Transverse colon (tissue), 4 donors: ENCODE results near the gene OBI1. TPM values are rescaled to one million over a fixed set of nuclear protein-coding genes. Genes with fewer than 3 reads are reported as not detected.

Source experiments
- DNase-seq: peaks from one replicate; pipeline ENCODE4 v3.0.0-alpha.2; 2019
- H3K27ac ChIP-seq, 4 donors: fragments of 200-600 bp; sonication (generic); 2 replicates each; pipeline ENCODE4 v1.5.1; 2016 to 2018; ENCODE audit warnings: inconsistent platforms in 4 of 4
- H3K27me3 ChIP-seq: fragments of 200-600 bp; sonication (generic); 2 replicates; pipeline ENCODE4 v1.5.1; 2017; ENCODE audit warnings: inconsistent platforms
- H3K36me3 ChIP-seq, 4 donors: fragments of 200-600 bp; sonication (generic); 2 replicates each; pipeline ENCODE4 v1.5.1; 2017 to 2019; ENCODE audit warnings: inconsistent platforms in 4 of 4
- H3K4me1 ChIP-seq, 4 donors: fragments of 200-600 bp; sonication (generic); 2 replicates each; pipeline ENCODE4 v1.5.1; 2017 to 2020; ENCODE audit warnings: inconsistent platforms in 4 of 4
- H3K4me3 ChIP-seq, 4 donors: fragments of 200-600 bp; sonication (generic); 1 replicate in 1 of 4; 2 replicates in 3 of 4; pipeline versions ENCODE4 v1.5.1 to v1.6.1; 2017 to 2019; ENCODE audit warnings: inconsistent platforms in 4 of 4
- H3K9me3 ChIP-seq, 2 donors: fragments of 200-600 bp; sonication (generic); 2 replicates each; pipeline ENCODE4 v1.5.1; 2017 to 2019; ENCODE audit warnings: inconsistent platforms in 2 of 2
- CTCF ChIP-seq, 5 experiments: fragments of 200-600 bp in 3 of 5; fragments of 450-650 bp in 2 of 5; sonication (generic) in 3 of 5; IDR thresholded peaks; 1 replicate in 2 of 5; 2 replicates in 3 of 5; pipeline ENCODE4 v1.5.1; 2016 to 2017; ENCODE audit warnings: antibody characterized with exemption in 5 of 5, inconsistent platforms in 3 of 5, mild to moderate bottlenecking in 2 of 5, moderate library complexity in 1 of 5
- EP300 ChIP-seq: sonication (generic); formaldehyde crosslinking; IDR thresholded peaks from one replicate; pipeline ENCODE4 v1.6.1; 2017; ENCODE audit warnings: antibody characterized with exemption, low read depth
- POLR2A ChIP-seq: fragments of 450-650 bp; IDR thresholded peaks from one replicate; pipeline ENCODE4 v1.6.1; 2016; ENCODE audit warnings: antibody characterized with exemption, mild to moderate bottlenecking, moderate library complexity
- POLR2AphosphoS5 ChIP-seq, 3 donors: sonication (generic); formaldehyde crosslinking; IDR thresholded peaks; one replicate each; pipeline ENCODE4 v1.6.1; 2016; ENCODE audit warnings: antibody characterized with exemption in 3 of 3
- WGBS, 2 donors: methylation state at CpG; one replicate each; pipeline ENCODE4 v1.1.5; 2018; ENCODE audit warnings: low coverage in 1 of 2; 5-methylcytosine and 5-hydroxymethylcytosine counted together
- in situ Hi-C, 4 donors: fragments of 200-750 bp; cut with MboI; loops; one replicate each; pipeline versions ENCODE4 v1.15.0 to v1.15.1; 2017; ENCODE audit warnings: low sequenced_read_pairs in 3 of 4, low pct_ligation_motif_present in 1 of 4, low pct_unique_long_range_greater_than_20kb in 1 of 4
- intact Hi-C: fragments of 100-400 bp; cut with DNase I; formaldehyde crosslinking; loops from one replicate; pipeline ENCODE4 v1.15.1; 2023; ENCODE audit warnings: low total_unique reads
- total RNA-seq, 4 donors: library from RNA; depleted of rRNA; stranded (reverse); fragments of >200 nt; gene quantifications; one replicate each; pipeline ENCODE4 v1.1.0, GENCODE V29; 2016

Gene OBI1
- total RNA-seq = 1 to 10 TPM; 2.0 to 7.9 (median 4.2) TPM

GRCh38 chr13:78658630-78659449 is at the start of gene OBI1:
Gene OBI1, minus strand, starts transcription at chr13:78659155. Its CDS starts 35 bp downstream, at chr13:78659120.
- no peaks in the 10 kb centered on the region for H3K9me3 ChIP-seq
- no peaks in the 10 kb centered on the region for H3K27me3 ChIP-seq
- intact Hi-C loops = no loop called here
- in situ Hi-C loops = no loop called here
- H3K4me1 ChIP-seq = peaks cover 9 to 25% (median 12%) of the 10 kb centered on the region in 4 donors
- H3K27ac ChIP-seq = peak within 1 kb of the TSS; percentile 68 to 79 (median 72)
- TF ChIP-seq POLR2A = peak; percentile 69
- TF ChIP-seq CTCF (IDR thresholded peaks at IDR 0.05) = no peak
- no peak for TF ChIP-seq EP300
- peak; percentile 67 to 89 (median 86) for TF ChIP-seq POLR2AphosphoS5 (IDR thresholded peaks at IDR 0.05)
- H3K4me3 ChIP-seq = peak within 1 kb of the TSS; percentile 46 to 76 (median 74)
- 0 to 1% methylated on average over 3 to 64 of the region's 67 CpGs for WGBS, 2 donors
- no peaks in the 10 kb centered on the region for H3K36me3 ChIP-seq
- peak; percentile 95 for DNase-seq

GRCh38 chr13:78701383-78701782 is 42.4 kb upstream of the OBI1 start:
- Histone ChIP-seq H3K27ac (no peak overlapping the region), H3K4me3 (no peak overlapping the region), H3K9me3 (no peaks in the 10 kb centered on the region), H3K36me3 (no peaks in the 10 kb centered on the region), H3K27me3 (no peaks in the 10 kb centered on the region), H3K4me1 (no peaks in the 10 kb centered on the region)
- intact Hi-C loops (no loop called here), in situ Hi-C loops (no loop called here)
- TF ChIP-seq POLR2A (no peak), EP300 (no peak), POLR2AphosphoS5 (IDR thresholded peaks at IDR 0.05) (no peak), CTCF (IDR thresholded peaks at IDR 0.05) (no peak)
- WGBS, 2 donors = 39 to 67% methylated on average over 1 of the region's 1 CpG
- no peak for DNase-seq

- Histone ChIP-seq H3K36me3 (no peaks in the 10 kb centered on the region), H3K27ac (no peak overlapping the region), H3K4me3 (no peak overlapping the region), H3K4me1 (no peaks in the 10 kb centered on the region), H3K27me3 (no peaks in the 10 kb centered on the region), H3K9me3 (no peaks in the 10 kb centered on the region)
- 30 to 35% methylated on average over 2 to 3 of the region's 3 CpGs for WGBS, 2 donors
- no peak for DNase-seq
- in situ Hi-C loops = no loop called here
- intact Hi-C loops = no loop called here
- TF ChIP-seq POLR2A = no peak
- TF ChIP-seq CTCF (IDR thresholded peaks at IDR 0.05) = no peak
- no peak for TF ChIP-seq EP300
- no peak for TF ChIP-seq POLR2AphosphoS5 (IDR thresholded peaks at IDR 0.05)
These were observed 41.4 kb upstream of the OBI1 start for GRCh38 chr13:78700121-78700910.

GRCh38 chr13:78689011-78689410 is 30.1 kb upstream of the OBI1 start:
- WGBS, 2 donors = 45 to 51% methylated on average over 2 of the region's 2 CpGs
- DNase-seq = no peak
- Histone ChIP-seq H3K9me3 (no peaks in the 10 kb centered on the region), H3K36me3 (no peaks in the 10 kb centered on the region), H3K27me3 (no peaks in the 10 kb centered on the region), H3K27ac (no peak overlapping the region), H3K4me1 (no peaks in the 10 kb centered on the region), H3K4me3 (no peak overlapping the region)
- in situ Hi-C loops (no loop called here), intact Hi-C loops (no loop called here)
- TF ChIP-seq POLR2AphosphoS5 (IDR thresholded peaks at IDR 0.05) (no peak), EP300 (no peak), CTCF (IDR thresholded peaks at IDR 0.05) (no peak), POLR2A (no peak)
